H9 (cell line): ENCODE results near the gene EHD2. TPM values are rescaled to one million over a fixed set of nuclear protein-coding genes. Genes with fewer than 3 reads are reported as not detected.
"Not testable (repeated sequence)": the region's sequence is repeated elsewhere in the genome, so short reads cannot be mapped to it uniquely, and the experiment has no call there.

Experiments used
- DNase-seq: peaks from one replicate; pipeline ENCODE4 v3.0.0-alpha.2; 2017
- H2AFZ ChIP-seq: one replicate; pipeline ENCODE4 v1.6.1; 2013; ENCODE audit warnings: mild to moderate bottlenecking, low read length, control low read depth, moderate library complexity
- H2AK5ac ChIP-seq: 2 replicates; pipeline ENCODE4 v1.6.1; 2013; ENCODE audit warnings: low read length, control low read depth, mixed read lengths; ENCODE audit not compliant: insufficient read length
- H2BK120ac ChIP-seq: one replicate; pipeline ENCODE4 v1.6.1; 2013; ENCODE audit warnings: low read depth, mild to moderate bottlenecking, low read length, control low read depth, inconsistent platforms; ENCODE audit not compliant: poor library complexity, severe bottlenecking
- H2BK12ac ChIP-seq: 2 replicates; pipeline ENCODE4 v1.6.1; 2013; ENCODE audit warnings: low read length, control low read depth, mixed read lengths, low read depth; ENCODE audit not compliant: insufficient read length
- H2BK15ac ChIP-seq: 2 replicates; pipeline ENCODE4 v1.6.1; 2013; ENCODE audit warnings: low read depth, low read length, control low read depth
- H2BK20ac ChIP-seq: one replicate; pipeline ENCODE4 v1.6.1; 2013; ENCODE audit warnings: low read depth, mild to moderate bottlenecking, low read length, control low read depth, inconsistent platforms; ENCODE audit not compliant: poor library complexity, severe bottlenecking
- H2BK5ac ChIP-seq: 2 replicates; pipeline ENCODE4 v1.6.1; 2013; ENCODE audit warnings: low read length, control low read depth, mixed read lengths; ENCODE audit not compliant: insufficient read length
- H3K14ac ChIP-seq: 2 replicates; pipeline ENCODE4 v1.6.1; 2013; ENCODE audit warnings: low read length, control low read depth; ENCODE audit not compliant: insufficient read depth
- H3K18ac ChIP-seq: 2 replicates; pipeline ENCODE4 v1.6.1; 2013; ENCODE audit warnings: low read depth, mild to moderate bottlenecking, mixed read lengths, low read length, control low read depth; ENCODE audit not compliant: insufficient read length
- H3K23ac ChIP-seq: 2 replicates; pipeline ENCODE4 v1.6.1; 2013; ENCODE audit warnings: low read length, control low read depth, mixed read lengths, low read depth; ENCODE audit not compliant: insufficient read length
- H3K23me2 ChIP-seq: 2 replicates; pipeline ENCODE4 v1.6.1; 2013; ENCODE audit warnings: low read depth, mild to moderate bottlenecking, mixed read lengths, low read length, control low read depth; ENCODE audit not compliant: insufficient read length, poor library complexity, severe bottlenecking
- H3K27ac ChIP-seq: 2 replicates; pipeline ENCODE4 v1.5.1; 2013; ENCODE audit warnings: low read length, control low read depth, mixed read lengths, low read depth; ENCODE audit not compliant: insufficient read length
- H3K27me3 ChIP-seq: 2 replicates; pipeline ENCODE4 v1.6.1; 2013; ENCODE audit warnings: low read length, control low read depth, inconsistent platforms; ENCODE audit not compliant: insufficient read depth
- H3K4ac ChIP-seq: 2 replicates; pipeline ENCODE4 v1.6.1; 2013; ENCODE audit warnings: low read depth, mild to moderate bottlenecking, control low read depth, inconsistent platforms, low read length, moderate library complexity
- H3K4me1 ChIP-seq: 2 replicates; pipeline ENCODE4 v1.6.1; 2013; ENCODE audit warnings: low read length, control low read depth, inconsistent platforms; ENCODE audit not compliant: insufficient read depth
- H3K4me2 ChIP-seq: 2 replicates; pipeline ENCODE4 v1.6.1; 2013; ENCODE audit warnings: low read length, control low read depth, mixed read lengths; ENCODE audit not compliant: insufficient read length, insufficient read depth
- H3K56ac ChIP-seq: 2 replicates; pipeline ENCODE4 v1.6.1; 2013; ENCODE audit warnings: low read depth, mild to moderate bottlenecking, mixed read lengths, low read length, control low read depth; ENCODE audit not compliant: insufficient read length
- H3K79me1 ChIP-seq: 2 replicates; pipeline ENCODE4 v1.6.1; 2013; ENCODE audit warnings: low read depth, mild to moderate bottlenecking, moderate library complexity, low read length, control low read depth, inconsistent platforms; ENCODE audit not compliant: insufficient read depth, poor library complexity, severe bottlenecking
- H3K79me2 ChIP-seq: 2 replicates; pipeline ENCODE4 v1.6.1; 2013; ENCODE audit warnings: low read length, control low read depth, inconsistent platforms; ENCODE audit not compliant: insufficient read depth
- H3K9ac ChIP-seq: 2 replicates; pipeline ENCODE4 v1.6.1; 2013; ENCODE audit warnings: low read length, control low read depth, mixed read lengths; ENCODE audit not compliant: insufficient read length; ENCODE audit errors: extremely low read depth
- H3K9me3 ChIP-seq: one replicate; pipeline ENCODE4 v1.6.1; 2013; ENCODE audit warnings: low read depth, low read length, inconsistent platforms; ENCODE audit not compliant: control insufficient read depth
- H3T11ph ChIP-seq: one replicate; pipeline ENCODE4 v1.6.1; 2013; ENCODE audit warnings: mild to moderate bottlenecking, low read length, control low read depth, inconsistent platforms
- H4K20me1 ChIP-seq: one replicate; pipeline ENCODE4 v1.6.1; 2013; ENCODE audit not compliant: control insufficient read depth, insufficient read length, insufficient read depth
- H4K5ac ChIP-seq: 2 replicates; pipeline ENCODE4 v1.6.1; 2013; ENCODE audit warnings: low read depth, mild to moderate bottlenecking, mixed read lengths, low read length, control low read depth; ENCODE audit not compliant: insufficient read length
- H4K8ac ChIP-seq: replicated peaks from 2 replicates; pipeline ENCODE4 v1.6.1; 2013; ENCODE audit warnings: low read length, control low read depth, mixed read lengths, low read depth; ENCODE audit not compliant: insufficient read length
- H4K91ac ChIP-seq: 2 replicates; pipeline ENCODE4 v1.6.1; 2013; ENCODE audit warnings: low read depth, mild to moderate bottlenecking, moderate library complexity, mixed read lengths, low read length, control low read depth; ENCODE audit not compliant: insufficient read length
- H3K27ac Mint-ChIP-seq, 3 experiments: 2 replicates in 2 of 3; 3 replicates in 1 of 3; pipeline ENCODE4 v1.8.0; 2020 to 2021; ENCODE audit warnings: mixed read lengths in 3 of 3, mild to moderate bottlenecking in 1 of 3, moderate library complexity in 1 of 3
- H3K27me3 Mint-ChIP-seq: 2 replicates; pipeline ENCODE4 v1.8.0; 2021; ENCODE audit warnings: low read depth, mild to moderate bottlenecking, moderate library complexity, mixed read lengths
- H3K36me3 Mint-ChIP-seq, 3 experiments: 2 replicates in 2 of 3; 3 replicates in 1 of 3; pipeline ENCODE4 v1.8.0; 2020 to 2021; ENCODE audit warnings: low read depth in 3 of 3, mixed read lengths in 3 of 3; ENCODE audit not compliant: insufficient read depth in 1 of 3
- H3K4me1 Mint-ChIP-seq, 2 experiments: 2 replicates each; pipeline ENCODE4 v1.8.0; 2020; ENCODE audit warnings: mixed read lengths in 2 of 2
- H3K4me3 Mint-ChIP-seq, 2 experiments: 2 replicates in 1 of 2; 3 replicates in 1 of 2; pipeline ENCODE4 v1.8.0; 2020 to 2021; ENCODE audit warnings: mild to moderate bottlenecking in 2 of 2, mixed read lengths in 2 of 2, moderate library complexity in 1 of 2
- H3K9me3 Mint-ChIP-seq, 2 experiments: 2 replicates in 1 of 2; 3 replicates in 1 of 2; pipeline ENCODE4 v1.8.0; 2020; ENCODE audit warnings: mild to moderate bottlenecking in 2 of 2, mixed read lengths in 2 of 2, moderate library complexity in 1 of 2
- WGBS: extraction: QIAGEN DNeasy Blood & Tissue Kit; methylation state at CpG from one replicate; pipeline ENCODE4 v1.1.7; 2013; ENCODE audit warnings: missing lambda C conversion rate, low lambda C conversion rate, mixed read lengths; ENCODE audit not compliant: insufficient read length; ENCODE audit errors: extremely low coverage; 5-methylcytosine and 5-hydroxymethylcytosine counted together
- total RNA-seq: library from RNA; stranded (reverse); gene quantifications from 2 replicates; pipeline ENCODE4 v1.2.1, GENCODE V29; 2021
- TF ChIP-seq, protein P1 (sequence below): fragments of 200-600 bp; sonication (generic); conservative IDR thresholded peaks from 3 replicates; pipeline ENCODE4 v1.8.0; 2021; ENCODE audit warnings: antibody characterized with exemption, mild to moderate bottlenecking

The EHD2 gene
- total RNA-seq, 1 experiment from 2014 or later = 19.7 TPM

DNA sequence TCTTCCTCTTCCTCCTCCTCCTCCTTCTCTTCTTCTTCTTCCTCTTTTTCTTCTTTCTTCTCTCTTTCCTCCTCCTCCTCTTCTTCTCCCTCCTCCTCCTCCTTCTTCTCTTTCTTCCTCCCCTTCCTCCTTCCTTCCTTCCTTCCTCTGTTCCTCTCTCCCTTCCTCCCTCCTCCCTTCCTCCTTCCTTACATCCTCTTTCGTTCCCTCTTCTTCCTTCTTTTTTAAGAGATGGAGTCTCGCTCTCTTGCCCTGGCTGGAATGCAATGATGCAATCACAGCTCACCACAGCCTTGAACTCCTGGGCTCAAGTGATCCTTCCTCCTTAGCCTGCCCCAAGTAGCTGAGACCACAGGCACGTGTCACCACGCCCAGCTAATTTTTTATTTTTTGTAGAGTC lies 13.2 kb downstream of the EHD2 start:
- Histone ChIP-seq H3K9me3 (no peaks in the 10 kb centered on the region), H2BK12ac (no peak overlapping the region), H3K56ac (no peak overlapping the region), H2BK120ac (no peak overlapping the region), H4K8ac (no peak overlapping the region), H2BK20ac (no peak overlapping the region), H4K91ac (no peak overlapping the region), H3K18ac (no peak overlapping the region), H3T11ph (no peak overlapping the region), H2BK5ac (no peak overlapping the region), H2AFZ (no peak overlapping the region), H2AK5ac (no peak overlapping the region), H3K4me2 (no peak overlapping the region), H3K4ac (no peak overlapping the region), H3K4me1 (peaks cover 4% of the 10 kb centered on the region; the same call in 1 of the 2 replicates), H3K9ac (no peak overlapping the region), H4K20me1 (no peaks in the 10 kb centered on the region), H4K5ac (no peak overlapping the region), H3K79me2 (no peaks in the 10 kb centered on the region), H2BK15ac (no peak overlapping the region), H3K23ac (no peak overlapping the region), H3K27ac (no peak overlapping the region), H3K79me1 (no peaks in the 10 kb centered on the region), H3K23me2 (peaks cover 6% of the 10 kb centered on the region), H3K14ac (no peak overlapping the region), H3K27me3 (no peaks in the 10 kb centered on the region)
- Mint-ChIP-seq H3K4me1 (peaks cover 11 to 13% of the 10 kb centered on the region in 2 experiments), H3K36me3 (peaks cover 0 to 14% (median 10%) of the 10 kb centered on the region in 3 experiments; a peak in 5 of 7 replicates), H3K4me3 (no peak overlapping the region), H3K9me3 (no peaks in the 10 kb centered on the region; a peak in 1 of 5 replicates), H3K27me3 (no peaks in the 10 kb centered on the region; the same call in 1 of the 2 replicates), H3K27ac (peak overlapping the region in 1 of 3 experiments; percentile 21; a peak in 2 of 7 replicates)
- TF ChIP-seq, protein P1, sequence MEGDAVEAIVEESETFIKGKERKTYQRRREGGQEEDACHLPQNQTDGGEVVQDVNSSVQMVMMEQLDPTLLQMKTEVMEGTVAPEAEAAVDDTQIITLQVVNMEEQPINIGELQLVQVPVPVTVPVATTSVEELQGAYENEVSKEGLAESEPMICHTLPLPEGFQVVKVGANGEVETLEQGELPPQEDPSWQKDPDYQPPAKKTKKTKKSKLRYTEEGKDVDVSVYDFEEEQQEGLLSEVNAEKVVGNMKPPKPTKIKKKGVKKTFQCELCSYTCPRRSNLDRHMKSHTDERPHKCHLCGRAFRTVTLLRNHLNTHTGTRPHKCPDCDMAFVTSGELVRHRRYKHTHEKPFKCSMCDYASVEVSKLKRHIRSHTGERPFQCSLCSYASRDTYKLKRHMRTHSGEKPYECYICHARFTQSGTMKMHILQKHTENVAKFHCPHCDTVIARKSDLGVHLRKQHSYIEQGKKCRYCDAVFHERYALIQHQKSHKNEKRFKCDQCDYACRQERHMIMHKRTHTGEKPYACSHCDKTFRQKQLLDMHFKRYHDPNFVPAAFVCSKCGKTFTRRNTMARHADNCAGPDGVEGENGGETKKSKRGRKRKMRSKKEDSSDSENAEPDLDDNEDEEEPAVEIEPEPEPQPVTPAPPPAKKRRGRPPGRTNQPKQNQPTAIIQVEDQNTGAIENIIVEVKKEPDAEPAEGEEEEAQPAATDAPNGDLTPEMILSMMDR = no peak
- no peak for DNase-seq
- WGBS = no CpG with 5 or more reads among the region's 4 CpGs

DNA sequence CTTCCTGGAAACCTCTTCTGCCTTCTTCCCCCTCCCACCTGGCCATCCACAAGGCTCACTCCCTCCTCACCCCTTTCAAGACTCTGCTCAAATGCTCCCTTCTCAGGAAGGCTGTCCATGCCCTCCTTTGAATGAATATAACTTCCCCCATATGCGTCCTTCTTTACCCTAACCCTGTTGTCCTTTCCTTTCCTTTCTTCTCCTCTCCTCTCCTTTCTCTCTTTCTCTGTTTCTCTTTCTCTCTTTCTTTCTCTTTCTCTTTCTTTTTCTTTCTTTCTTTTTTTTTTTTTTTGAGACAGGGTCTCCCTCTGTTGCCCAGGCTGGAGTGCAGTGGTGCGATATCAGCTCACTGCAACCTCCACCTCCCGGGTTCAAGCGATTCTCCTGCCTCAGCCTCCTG lies 15.1 kb downstream of the EHD2 start:
- H3K9me3 ChIP-seq, H3K4me2 ChIP-seq, H3K27me3 Mint-ChIP-seq, H3K23me2 ChIP-seq, H4K20me1 ChIP-seq, H2BK15ac ChIP-seq, H4K5ac ChIP-seq, H4K8ac ChIP-seq, H3K14ac ChIP-seq, H3K79me2 ChIP-seq, H3K4ac ChIP-seq, H2BK12ac ChIP-seq, H3K4me3 Mint-ChIP-seq, H3K27me3 ChIP-seq, H3K18ac ChIP-seq, H3K9me3 Mint-ChIP-seq, H2AFZ ChIP-seq, H3K9ac ChIP-seq, H3K23ac ChIP-seq, H3K27ac ChIP-seq, H2BK120ac ChIP-seq, H3K79me1 ChIP-seq, H3K27ac Mint-ChIP-seq, H4K91ac ChIP-seq, H3K4me1 ChIP-seq, H2AK5ac ChIP-seq, H2BK20ac ChIP-seq, DNase-seq, H3T11ph ChIP-seq, H2BK5ac ChIP-seq, H3K56ac ChIP-seq: not testable (repeated sequence)
- no CpG with 5 or more reads among the region's 4 CpGs for WGBS
- Mint-ChIP-seq H3K36me3 (peaks cover 0 to 14% (median 10%) of the 10 kb centered on the region in 3 experiments; a peak in 5 of 7 replicates), H3K4me1 (peaks cover 11 to 13% of the 10 kb centered on the region in 2 experiments)
